ENCODE data around the gene RELN. TPM values are rescaled to one million over a fixed set of nuclear protein-coding genes. Genes with fewer than 3 reads are reported as not detected.
"Not testable (repeated sequence)": the region's sequence is repeated elsewhere in the genome, so short reads cannot be mapped to it uniquely, and the experiment has no call there.

Gene RELN
- total RNA-seq, 1 experiment from 2014 or later, result 0.02 TPM

DNA sequence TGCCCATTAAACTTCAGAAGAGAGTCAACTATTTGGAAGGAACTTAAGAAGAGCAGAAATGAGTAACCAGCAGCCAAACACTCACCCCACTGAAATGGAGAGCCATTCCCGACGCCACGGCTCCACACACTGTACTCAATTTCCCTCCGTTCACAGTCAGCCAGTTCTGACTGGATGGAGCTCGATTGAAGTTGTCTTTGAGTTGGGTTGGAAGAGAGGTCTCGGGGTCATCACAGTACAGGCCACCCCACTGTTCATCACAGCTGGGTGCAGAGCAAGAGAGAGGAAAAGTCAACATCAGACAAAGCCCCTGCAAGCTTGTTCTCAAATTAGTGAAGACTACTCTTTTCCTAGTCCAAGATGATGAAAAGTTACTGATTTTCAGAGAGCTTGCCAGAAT, 467.5 kb downstream of the RELN start:
- DNase-seq (ENCODE audit: low read depth), result no peak

DNA sequence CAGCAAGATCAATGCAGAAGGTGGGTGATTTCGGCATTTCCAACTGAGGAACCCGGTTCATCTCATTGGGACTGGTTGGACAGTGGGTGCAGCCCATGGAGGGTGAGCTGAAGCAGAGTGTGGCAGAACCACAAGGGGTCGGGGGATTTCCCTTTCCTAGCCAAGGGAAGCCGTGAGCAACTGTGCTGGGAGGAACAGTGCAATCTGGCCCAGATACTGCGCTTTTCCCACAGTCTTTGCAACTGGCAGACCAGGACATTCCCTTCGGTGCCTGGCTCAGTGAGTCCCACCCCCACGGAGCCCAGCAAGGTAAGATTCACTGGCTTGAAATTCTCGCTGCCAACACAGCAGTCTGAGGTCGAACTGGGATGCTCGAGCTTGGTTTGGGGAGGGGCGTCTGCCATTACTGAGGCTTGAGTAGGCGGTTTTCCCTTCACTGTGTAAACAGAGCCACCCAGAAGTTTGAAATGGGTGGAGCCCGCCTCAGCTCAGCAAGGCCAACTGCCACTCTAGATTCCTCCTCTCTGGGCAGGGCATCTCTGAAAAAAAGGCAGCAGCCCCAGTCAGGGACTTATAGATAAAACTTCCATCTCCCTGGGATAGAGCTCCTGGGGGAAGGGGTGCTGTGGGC, 484.8 kb downstream of the RELN start:
- no peak for DNase-seq (ENCODE audit: low read depth)

DNA sequence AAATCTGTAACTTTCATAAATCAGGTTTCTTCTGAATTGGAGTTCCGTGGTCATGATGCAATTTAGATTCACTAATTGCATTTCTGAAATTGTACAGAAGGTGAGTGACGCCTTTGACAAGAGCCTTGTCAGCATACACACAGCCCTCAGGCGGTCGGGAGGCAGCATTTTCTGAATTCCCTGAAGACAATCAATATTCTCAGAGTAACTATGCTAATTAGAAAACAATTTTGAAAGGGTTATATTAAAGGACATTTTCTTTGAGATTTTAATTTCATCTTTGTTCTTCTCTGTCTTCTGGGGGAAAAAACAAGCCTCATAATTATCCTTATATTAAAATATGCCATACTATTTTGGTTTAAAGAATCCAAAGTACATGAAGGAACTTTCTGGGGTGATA, 488.3 kb downstream of the RELN start:
- no peak for DNase-seq (ENCODE audit: low read depth)

DNA sequence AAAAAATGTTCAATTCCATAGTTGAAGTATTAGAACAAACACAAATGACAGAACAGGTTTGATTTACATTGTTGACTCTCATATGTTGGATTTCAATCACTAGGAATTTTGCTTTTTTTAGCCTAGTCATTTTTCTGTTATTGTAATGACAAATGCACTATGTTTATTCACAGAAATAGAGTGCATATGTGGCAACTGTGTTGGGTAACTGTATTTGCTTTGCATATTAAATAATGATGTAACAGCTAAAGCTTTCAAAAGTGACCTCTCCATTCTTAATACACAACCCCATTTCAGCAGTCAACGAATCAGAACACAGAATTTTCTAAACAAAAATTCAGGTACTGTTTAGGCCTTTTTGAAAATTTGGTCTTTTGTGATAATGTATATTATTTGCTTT, 489.5 kb downstream of the RELN start:
- no peak for DNase-seq (ENCODE audit: low read depth)

DNA sequence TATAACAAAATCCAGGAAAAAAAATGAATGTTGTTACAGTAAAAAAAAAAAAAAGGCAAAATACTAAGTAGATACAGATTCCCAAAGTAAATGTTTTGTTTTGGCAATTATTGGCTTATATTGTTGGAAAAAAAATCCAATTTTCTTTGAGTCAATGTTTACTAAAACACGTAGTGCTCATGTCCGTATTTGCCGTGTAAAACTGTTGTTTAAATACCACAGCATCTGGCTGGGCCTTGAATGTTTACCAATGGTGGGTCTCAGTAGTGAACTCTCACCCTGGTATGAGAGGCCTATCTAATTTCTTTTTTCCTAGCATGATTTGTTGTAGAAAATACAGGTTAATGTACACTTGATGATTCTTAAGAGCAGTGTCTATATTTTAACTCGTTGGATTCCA, 502.0 kb downstream of the RELN start:
- no peak for DNase-seq (ENCODE audit: low read depth)

DNA sequence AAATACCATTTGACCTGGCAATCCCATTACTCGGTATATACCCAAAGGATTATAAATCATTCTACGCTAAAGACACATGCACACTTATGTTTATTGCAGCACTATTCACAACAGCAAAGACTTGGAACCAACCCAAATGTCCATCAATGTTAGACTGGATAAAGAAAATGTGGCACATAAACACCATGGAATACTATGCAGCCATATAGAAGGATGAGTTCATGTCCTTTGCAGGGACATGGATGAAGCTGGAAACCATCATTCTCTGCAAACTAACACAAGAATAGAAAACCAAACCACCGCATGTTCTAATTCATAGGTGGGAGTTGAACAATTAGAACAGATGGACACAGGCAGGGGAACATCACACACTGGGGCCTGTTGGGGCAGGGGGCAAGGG, 502.6 kb downstream of the RELN start:
- not testable (repeated sequence) for DNase-seq (ENCODE audit: low read depth)

DNA sequence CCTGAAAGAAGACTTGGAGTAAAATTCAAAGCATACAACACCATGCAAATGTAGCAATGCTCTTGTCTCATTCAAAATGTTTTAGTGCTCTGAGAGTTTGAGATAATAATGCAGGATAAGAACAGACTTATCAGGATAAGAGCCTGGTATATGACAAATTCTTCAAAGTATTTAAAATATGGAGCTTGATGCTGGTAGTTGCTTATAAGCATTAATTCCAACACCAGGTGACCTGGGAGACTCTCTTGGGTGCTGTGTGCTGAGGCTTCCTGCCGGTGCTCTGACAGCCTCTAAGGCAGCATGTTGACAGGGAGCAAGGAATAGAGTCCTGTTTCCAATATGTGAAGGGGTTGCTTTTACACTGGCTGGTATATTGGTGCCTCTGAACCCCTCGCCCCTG, 508.7 kb downstream of the RELN start:
- DNase-seq (ENCODE audit: low read depth), result no peak

DNA sequence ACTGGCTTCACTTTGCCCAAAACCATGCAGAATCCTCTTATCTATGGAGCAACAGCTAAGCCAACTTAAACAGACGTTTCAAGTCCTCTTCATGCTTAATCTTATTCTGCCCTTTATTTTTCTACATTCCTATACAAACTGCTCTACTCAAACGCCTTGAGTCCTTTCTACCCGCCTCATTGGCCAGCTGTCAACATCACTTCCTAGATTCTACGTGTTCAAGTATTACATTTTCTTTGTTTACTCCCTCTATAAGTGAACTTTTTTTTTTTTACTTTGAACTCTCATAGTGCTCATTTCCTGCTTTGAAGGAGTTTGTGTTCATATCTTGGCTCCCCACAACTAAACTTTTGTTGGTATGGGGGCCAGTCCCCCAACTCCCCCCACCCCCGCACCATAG, 514.5 kb downstream of the RELN start:
- DNase-seq (ENCODE audit: low read depth), result no peak

DNA sequence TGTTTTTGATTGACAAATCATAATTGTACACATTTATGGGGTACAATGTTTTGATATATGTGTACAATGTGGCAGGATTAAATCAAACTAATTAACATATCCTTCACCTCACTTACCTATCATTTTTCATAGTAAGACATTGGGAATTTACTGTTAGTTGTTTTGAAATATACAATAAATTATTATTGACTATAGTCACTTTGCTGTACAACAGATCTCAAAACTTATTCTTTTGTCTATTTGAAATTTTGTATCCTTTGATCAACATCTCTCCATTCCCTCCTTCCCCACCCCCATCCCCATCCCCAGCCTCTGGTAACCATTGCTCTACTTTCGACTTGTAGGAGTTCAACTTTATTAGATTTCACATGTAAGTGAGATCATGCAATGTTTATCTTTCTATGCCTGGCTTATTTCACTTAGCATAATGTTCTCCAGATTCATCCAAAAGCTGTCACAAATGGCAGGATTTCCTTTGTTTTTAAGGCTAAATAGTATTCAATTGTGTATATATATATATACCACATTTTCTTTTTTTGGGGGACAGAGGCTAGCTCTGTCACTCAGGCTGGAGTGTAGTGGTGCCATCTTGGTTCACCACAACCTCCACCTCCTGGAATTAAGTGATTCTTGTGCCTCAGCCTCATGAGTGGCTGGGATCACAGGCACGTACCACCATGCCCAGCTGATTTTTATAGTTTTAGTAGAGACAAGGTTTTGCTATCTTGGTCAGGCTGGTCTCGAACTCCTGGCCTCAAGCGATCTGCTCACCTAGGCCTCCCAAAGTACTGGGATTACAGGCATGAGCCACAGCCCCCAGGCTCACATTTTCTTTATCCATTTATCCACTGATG, 520.1 kb downstream of the RELN start:
- no peak for DNase-seq (ENCODE audit: low read depth)

DNA sequence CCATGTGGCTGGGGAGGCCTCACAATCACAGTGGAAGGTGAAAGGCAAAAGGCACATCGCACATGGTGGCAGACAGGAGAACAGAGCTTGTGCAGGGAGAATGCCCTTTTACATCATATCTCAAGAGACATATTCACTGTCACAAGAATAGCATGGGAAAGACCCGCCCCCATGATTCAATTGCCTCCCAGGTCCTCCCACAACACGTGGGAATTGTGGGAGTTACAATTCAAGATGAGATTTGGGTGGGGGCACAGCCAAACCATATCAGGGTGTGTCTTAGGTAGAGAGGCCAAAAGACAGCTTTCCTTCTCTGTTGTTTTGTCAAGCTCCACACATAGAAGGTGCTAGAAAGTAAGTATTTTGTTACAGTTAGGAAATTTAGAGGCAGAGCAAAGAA, 522.6 kb downstream of the RELN start:
- no peak for DNase-seq (ENCODE audit: low read depth)

DNA sequence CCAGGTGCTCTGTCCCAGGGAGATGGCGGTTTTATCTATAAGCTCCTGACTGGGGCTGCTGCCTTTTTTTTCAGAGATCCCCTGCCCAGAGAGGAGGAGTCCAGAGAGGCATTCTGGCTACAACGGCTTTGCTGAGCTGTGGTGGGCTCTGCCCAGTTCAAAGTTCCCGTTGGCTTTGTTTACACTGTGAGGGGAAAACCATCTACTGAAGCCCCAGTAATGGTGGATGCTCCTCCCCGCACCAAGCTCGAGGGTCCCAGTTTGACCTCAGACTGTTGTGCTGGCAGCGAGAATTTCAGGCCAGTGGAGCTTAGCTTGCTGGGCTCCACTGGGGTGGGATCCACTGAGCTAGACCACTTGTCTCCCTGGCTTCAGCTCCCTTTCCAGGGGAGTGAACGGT, 527.1 kb downstream of the RELN start:
- DNase-seq (ENCODE audit: low read depth), result no peak

DNA sequence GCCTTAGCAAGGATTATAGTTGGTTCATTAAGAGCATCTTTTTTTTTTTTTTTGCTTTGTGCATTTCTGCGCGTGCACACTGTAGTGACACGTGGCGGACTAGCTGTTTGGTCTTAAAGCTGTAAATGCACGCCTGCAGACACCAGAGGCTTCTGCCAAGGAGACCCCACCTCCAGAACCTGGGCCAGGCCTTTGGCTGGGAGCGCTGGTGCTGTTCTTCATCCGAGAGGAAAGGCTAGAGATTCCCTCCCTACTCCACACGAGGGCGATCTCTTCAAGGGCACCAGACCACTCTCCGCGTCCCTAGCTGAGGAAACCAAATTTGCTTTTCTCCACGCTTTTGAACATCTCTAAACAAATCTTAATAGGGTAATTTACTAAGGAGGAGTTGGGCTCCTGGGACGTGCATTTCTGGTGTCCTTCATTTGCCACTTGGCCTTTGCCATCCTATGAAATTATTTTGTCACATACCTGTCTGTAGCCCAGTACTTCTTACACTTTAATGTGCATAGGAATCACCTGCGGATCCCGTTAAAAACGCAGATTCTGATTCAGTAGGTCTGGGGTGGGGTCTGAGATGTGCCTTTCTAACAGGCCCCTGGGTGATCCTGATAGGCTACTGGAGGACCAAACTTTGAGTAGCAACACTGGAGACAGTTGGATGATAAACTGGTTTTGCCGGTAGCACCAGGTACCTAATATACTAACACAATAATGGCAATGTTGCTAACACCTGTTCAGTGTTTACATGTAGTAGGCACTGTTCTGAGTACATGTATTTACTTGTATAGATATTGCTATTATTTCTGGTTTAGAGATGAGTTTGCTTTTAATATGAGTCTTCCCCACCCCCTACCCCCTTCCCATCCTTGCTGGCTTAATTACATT, 542.1 kb downstream of the RELN start:
- DNase-seq (ENCODE audit: low read depth), result peak; percentile 38

DNA sequence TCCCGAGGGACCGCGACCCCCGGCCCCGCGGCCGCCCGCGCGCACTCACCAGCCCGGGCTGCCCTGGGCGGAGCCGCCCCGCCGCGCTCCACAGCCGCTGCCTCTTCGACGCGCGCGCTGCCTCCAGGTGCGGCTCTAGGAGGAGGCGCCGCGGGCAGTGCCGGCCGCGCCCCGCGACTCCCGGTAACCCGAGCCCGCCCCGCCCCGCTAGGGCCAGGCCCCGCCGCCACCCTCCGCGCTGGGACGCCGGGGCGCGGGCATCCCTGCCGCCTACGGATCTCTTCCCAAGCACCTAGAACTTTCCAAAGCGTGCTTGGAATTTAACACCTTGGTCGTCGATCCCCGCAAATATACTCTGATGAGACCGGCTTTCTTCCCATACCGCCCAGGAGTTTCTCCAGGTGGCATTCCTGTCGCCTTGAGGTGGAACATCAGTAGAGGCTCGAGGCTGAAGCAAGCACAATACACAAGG, 543.4 kb downstream of the RELN start, which contains the start of gene SLC26A5:
SLC26A5 (minus strand) TSS at position 159 of the 472 bp plus-strand sequence. CDS start 24,693 bp downstream, outside the sequence.
- no peak for DNase-seq (ENCODE audit: low read depth)

DNA sequence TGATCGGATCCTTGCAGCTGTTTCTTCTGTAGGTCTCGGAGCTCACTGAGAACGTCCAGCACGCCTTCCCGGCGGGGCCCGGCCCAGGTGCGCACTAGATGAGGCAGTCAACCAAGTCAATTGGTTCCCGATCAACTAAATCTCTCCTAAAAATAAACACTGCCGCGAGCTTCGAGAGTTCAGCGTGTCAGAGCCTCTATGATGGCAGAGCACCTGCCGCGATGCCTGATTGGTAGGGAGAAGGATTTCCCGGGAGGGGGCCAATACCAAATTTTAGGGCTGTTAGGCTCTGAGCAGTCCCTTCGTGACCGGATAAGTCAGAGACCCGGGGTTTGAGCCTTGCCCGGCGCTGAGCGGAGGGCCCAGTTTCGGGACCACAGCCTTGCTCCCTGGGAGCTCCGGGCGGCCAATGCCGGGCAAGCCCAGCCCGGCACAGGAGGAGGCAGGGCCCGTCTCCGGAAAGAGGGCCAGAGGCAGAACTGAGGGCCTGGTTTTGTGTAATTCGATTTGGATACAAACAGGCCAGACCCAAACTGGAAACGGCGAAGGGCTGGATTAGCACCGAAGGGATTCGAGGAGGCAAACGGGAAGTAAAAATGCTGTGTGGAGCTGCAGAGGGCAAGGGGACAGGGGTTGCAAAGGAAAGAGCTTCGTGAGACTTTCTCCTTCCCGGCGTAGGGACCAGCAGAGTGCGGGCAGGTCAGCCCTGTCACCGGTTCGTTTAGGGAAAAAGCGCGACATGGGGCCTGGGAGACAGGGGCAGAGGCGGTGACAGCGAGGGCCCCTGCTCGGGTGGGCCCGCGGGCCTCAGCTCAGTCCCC, 544.0 kb downstream of the RELN start:
- no peak for DNase-seq (ENCODE audit: low read depth)

DNA sequence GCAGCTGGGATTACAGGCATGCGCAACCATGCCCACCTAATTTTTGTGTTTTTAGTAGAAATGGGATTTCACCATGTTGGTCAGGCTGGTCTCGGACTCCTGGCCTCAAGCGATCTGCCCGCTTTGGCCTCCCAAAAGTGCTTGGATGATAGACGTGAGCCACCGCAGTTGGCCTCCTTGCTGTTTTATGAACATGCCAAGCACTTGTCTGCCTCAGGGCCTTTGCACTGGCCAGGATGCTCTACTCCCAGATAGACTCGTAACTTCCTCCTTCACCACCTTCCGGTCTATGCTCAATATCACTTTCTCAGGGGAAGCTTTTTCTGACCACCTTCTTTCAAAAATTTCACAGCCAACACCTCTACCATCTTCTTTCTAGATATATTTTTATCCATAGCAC, 549.8 kb downstream of the RELN start:
- DNase-seq (ENCODE audit: low read depth), result no peak

DNA sequence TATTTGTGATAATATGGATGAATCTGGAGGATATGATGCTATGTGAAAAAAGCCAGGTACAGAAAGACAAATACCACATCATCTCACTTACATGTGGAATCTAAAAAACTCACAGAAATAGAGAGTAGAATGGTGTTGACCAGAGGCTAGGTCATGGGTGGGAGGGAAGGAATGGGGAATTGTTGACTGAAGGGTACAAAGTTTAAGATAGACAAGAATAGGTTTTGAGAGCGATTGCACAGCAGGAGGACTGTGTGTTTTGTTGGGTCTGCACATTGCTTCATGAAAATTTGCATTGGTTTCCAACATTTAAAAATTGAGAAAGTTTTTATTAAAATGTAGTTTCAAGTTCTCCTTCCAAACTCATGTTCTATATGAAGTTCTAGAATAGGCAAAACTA, 551.8 kb downstream of the RELN start:
- DNase-seq (ENCODE audit: low read depth), result no peak

DNA sequence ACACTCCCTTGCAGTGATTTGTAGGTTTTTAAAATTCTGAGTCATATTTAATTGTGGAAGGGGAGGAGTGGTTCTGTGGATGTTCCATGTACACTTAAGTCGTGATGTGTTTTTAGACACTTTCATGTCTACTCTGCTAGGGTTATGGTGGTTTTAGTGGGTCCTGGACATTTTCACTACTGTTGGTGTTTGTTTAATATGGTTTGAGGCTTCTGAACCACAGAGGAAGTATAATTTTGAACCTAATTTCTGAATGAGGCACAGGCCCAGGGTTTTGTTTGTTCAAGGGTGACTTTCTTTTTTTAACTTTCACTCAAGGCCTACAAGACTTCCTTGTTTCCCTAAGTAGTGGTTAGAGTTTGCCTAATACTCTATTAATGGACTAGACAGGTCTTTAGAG, 556.7 kb downstream of the RELN start:
- no peak for DNase-seq (ENCODE audit: low read depth)

DNA sequence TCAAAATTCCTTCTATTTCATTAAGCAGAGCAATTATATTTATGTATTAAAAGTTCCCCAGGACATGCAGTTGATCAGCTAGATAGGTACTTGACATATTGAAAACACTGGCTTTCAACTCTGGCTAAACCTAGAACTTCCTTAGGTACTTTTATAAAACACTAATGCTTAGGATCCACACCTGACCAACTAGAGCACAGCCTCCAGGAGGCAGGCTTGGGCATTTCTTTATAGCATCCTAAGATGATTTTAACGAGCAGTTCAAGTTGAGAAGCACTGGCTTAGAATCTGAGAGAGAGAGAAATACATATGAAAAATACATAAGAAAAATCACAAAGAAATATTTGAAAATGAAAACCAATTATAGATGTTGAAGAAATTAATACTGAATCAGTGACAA, 564.3 kb downstream of the RELN start:
- no peak for DNase-seq (ENCODE audit: low read depth)

DNA sequence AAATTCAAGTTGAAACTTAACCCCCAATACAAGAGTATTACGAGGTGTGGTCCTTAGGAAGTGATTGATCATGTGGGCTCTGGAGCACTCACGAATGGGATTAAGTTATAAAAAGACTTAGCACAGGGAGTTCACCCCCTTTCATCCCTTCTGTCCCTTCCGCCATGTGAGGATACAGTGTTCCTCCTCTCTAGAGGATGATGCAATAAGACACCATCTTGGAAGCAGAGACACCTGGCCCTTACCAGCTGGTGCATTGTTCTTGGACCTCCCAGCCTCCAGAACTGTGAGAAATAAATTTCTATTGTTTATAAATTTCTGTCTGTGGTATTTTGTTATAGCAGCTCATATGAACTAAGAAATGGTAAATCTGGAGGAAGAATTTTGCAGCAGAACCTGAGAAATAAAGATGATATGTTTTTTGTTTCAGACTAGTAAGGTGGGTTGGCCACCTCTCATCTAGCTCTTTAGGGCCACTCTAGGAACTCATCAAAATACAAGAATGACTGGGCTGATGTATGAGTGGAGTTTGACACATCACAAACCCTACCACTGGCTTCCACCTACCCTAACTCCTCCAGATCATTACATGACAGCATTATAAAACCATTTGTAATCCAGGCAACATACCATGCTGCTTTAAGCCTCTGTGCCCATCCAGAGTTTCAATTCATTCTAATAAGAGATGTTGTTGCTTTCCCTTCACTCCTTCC, 565.8 kb downstream of the RELN start:
- no peak for DNase-seq (ENCODE audit: low read depth)
